ENCODE measurements around the gene PCGF3.
"Not testable (repeated sequence)": the region's sequence is repeated elsewhere in the genome, so short reads cannot be mapped to it uniquely, and the experiment has no call there.

Gene PCGF3

DNA sequence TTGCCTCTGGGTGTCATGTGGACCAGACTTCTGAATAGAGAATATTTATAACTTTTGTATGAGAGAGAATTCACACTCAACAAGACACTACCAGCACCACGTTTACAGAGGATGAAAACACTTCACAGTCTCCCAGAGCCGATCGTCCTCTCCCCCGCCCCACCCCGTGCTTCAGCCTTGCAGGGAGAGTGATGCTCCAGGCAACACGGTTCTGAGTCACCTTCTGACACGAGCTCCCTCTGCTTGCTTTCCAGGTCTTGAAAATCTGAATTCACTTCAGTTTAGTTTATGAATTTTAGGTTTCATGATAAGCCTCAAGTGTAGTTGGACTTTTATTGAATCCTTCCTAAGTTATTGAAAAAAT, 60.5 kb downstream of the PCGF3 start:
- DNase-seq, result no peak

DNA sequence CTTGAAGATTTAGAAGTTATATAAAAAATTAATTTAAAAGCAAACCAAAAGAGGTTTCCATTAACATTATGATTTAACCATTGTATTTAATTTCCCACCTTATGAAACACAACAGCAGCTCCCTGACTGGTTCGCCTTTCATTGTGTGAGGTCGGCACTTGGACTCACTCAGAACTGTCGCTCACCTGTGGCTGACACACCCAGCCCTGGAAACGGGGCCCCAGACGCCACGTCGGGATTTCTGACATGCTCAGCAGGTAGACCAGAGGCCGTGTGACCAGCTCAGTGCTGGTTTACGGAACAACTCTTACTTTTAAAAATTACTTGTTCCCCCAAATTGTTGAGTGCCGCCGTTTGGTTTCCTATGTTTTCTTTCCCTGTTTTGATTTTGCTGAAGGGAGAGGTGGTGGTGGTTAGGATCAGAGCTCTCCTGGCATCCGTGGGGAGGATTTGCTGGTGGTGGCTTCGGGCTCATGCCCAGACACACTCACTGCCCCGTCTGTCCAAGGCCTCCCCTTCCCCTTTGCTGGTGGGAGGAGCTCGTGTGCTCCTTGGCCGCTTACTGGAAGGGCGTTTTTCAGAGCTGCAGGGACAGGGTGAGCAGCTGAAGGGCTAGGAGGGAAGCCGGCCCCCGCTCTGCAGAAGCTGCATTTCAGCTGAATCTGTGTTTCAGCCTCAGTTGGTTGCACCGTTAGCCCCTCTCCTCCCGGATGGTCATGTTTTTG, 61.1 kb downstream of the PCGF3 start:
- no peak for DNase-seq

DNA sequence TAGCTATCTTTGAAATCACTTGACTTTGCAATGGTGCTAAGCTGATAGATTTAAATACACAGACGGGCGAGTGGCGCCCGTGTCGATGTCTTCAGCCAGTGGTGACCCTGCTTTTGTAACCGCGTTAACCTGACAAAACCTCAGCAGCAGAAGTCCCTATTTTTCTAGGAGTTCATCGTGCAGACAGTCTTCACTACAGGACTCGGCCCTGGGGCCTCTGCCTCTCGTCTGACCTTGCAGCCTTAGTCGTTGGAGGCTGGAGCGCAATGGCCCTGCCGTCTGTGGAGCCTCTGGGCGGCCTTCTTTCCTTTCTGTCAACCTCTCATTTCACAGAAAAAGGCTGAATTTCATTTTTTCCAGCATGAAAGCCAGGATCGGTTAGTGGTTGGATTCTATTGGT, 62.4 kb downstream of the PCGF3 start:
- DNase-seq, result no peak

GRCh38 chr4:768995-769394, 63.4 kb downstream of the PCGF3 start:
- DNase-seq, result no peak

GRCh38 chr4:769511-769910, 63.9 kb downstream of the PCGF3 start:
- no peak for DNase-seq

- DNase-seq, result no peak
Observed at GRCh38 chr4:770022-770421, 64.4 kb downstream of the PCGF3 start.

GRCh38 chr4:771464-771863, 65.8 kb downstream of the PCGF3 start:
- no peak for DNase-seq

DNA sequence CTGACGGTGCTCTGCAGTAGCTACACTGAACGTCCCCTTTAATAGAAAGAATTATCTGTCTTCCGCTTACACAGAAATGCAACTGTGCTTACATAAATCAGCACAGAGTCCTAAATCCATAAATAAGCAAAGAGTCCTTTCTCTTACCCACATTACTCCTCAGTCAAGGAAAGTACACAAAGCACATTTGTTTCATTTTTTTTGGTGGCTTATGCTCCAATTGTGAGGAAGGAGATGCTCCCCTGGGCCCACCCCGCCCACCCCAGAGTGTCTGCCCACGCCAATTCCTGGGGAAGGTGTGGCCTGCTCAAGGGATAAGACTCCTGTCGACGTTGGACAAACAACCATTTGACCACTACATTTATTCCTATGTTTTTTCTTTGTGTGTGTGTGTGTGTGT, 66.5 kb downstream of the PCGF3 start:
- no peak for DNase-seq

DNA sequence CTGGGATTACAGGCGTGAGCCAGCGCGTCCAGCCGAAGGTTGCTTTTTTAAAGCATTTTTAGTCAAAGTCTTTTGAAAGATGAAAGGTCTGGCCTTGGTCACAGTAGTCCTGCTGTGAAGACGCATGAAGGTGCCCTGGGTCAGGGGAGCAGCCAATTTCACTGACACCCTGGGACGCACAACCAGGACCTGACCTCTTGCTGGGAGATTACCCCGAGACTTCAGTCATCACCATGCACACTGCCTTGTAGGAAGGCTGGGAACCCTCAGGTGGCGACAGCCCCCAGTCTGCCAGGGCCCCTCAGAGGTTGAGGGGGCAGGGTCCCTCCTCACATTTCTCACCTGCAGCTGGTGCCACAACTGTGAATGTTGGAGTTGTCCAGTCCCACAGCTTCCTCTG, 67.1 kb downstream of the PCGF3 start:
- DNase-seq, result no peak

DNA sequence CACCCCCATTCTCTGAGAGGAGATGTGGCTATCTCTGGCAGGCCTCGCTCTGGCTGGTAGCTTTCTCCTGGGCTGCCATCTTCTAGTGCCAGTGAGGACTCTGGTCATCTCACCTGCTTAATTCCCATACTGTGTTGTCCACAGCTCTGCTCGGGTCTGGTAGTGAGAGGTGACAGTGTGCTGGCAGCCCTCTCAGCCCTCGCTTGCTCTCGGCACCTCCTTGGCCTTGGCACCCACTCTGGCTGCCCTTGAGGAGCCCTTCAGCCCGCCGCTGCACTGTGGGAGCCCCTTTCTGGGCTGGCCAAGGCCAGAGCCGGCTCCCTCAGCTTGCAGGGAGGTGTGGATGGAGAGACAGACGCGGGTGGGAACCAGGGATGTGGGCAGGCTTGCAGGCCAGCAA, 67.6 kb downstream of the PCGF3 start:
- DNase-seq, result no peak

GRCh38 chr4:774419-775092, 68.9 kb downstream of the PCGF3 start:
- not testable (repeated sequence) for DNase-seq

DNA sequence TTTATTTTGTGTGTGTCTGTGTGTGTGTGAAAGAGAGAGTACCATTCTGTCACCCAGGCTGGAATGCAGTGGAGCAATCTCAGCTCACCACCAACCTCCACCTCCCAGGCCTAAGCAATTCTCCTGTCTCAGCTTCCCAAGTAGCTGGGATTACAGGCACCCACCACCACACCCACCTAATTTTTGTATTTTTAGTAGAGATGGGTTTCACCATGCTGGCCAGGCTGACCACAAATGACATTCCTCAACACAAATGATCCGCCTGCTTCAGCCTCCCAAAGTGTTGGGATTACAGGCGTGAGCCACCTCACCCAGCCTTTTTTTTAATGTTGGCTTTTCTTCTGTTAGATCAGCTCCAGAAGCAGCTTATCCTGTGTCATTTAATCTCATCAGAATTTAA, 69.9 kb downstream of the PCGF3 start:
- not testable (repeated sequence) for DNase-seq

DNA sequence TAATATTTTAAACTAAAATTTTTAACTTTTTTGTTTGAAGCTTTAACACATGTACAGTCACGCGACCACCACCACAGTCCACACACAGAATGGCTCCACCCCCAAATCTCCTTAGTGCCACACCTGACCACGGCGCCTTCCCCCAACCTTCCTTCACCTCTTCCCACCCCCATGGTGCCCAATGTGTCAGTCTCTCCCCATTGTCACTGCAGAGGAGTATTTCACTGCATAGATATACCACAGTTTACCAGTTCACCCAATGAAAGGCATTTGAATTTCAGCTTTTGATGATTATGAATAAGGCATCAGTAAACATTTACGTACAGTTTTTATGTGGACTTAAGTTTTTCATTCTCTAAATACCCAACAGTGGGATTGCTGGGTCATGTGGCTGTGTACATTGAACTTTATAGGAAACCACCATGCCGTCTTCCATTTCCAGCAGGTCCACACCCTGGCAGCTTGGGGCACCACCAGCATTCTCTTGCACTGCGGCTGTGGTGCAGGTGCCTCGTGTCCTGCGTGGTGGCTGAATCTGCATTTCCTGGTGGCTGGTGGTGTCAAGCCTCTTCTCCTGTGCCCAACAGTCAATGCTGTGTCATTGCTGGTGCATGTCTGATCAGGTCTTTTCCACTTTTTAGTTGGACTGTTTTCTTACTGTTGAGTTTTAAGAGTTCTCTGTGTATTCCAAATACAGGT, 71.3 kb downstream of the PCGF3 start:
- no peak for DNase-seq

DNA sequence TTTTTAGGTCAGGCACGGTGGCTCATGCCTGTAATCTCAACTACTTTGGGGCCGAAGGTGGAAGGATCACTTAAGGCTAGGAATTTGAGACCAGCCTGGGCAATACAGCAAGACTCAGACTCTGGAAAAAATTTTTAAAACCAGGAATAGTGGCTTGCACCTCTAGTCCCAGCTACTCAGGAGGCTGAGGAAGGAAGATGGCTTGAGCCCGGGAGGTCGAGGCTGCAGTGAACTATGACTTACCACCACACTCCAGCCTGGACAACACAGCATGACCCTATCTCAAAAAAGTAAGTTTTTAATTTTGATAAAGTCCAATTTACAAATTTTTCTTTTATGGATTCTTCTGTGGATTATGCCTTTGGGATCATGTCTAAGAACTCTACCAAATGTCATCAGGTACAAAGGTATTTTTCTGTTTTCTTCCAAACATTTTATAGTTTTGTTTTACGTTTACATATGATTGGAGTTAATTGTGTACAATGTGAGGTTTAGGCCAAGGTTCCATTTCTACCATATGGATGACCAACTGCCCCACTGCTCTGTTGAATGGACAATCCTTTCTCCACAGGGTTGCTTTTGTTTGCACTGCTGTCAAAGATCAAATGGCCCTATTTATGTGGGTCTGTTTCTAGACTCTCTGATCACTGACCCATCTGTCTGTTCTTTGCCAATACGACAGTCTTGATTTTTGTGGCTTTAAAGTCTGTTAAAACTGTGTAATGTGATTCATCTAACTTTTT, 72.1 kb downstream of the PCGF3 start:
- no peak for DNase-seq

DNA sequence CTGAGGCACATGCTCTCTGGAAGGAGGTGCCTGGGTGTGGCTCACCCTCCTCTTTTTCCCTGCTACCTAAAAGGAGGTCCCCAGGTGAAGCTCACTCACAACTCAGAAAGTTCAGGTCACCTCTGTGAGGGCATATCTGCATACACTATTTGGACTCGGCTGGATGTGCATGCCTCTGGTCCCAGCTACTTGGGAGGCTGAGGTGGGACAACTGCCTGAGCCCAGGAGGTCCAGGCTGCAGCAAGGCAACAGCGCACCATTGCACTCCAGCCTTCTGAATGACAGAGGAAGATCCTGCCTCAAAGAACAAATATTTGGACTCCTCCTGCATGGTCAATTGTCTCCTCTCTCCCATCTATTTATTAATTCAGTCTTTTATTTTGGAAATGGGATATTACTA, 73.9 kb downstream of the PCGF3 start:
- no peak for DNase-seq

- DNase-seq, result not testable (repeated sequence)
Observed at GRCh38 chr4:780255-780654, 74.6 kb downstream of the PCGF3 start.

DNA sequence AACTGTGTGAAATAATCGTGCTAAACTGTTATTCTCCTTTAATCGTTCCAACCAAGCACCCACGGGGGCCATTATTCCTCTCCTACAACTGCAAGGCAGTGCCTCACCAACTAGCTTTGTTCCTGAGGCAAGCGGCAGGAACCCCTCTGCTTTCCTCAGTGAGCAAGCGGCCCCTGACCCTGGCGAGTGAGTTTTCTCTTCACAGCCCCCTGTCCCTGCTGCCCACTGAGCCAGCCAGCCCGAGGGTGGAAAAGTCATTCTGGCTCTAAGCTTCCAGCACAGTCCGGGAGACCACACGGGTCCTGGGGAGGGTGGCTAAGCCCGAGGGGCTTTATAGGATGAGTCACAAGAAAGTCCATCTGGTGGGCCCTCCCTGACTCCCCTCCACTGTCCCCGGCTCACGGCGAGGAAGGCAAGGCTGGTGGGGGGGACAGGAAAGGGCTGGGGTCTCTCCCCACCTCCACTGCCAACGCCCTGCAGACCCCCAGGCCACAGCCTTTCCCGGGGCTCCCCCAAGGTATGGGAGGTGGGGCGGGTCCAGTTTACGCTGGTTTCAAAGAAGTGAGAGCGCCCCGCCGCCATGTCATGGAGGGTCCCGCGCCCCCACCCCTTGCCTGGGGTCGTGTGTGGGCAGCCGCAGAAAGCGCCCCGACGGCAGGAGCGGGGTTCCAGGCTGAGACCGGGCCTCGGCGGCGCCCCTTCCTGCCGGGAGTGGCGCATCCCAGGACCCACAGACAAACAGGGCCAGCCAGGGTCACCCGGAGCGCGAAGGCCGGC, 75.3 kb downstream of the PCGF3 start:
- no peak for DNase-seq

DNA sequence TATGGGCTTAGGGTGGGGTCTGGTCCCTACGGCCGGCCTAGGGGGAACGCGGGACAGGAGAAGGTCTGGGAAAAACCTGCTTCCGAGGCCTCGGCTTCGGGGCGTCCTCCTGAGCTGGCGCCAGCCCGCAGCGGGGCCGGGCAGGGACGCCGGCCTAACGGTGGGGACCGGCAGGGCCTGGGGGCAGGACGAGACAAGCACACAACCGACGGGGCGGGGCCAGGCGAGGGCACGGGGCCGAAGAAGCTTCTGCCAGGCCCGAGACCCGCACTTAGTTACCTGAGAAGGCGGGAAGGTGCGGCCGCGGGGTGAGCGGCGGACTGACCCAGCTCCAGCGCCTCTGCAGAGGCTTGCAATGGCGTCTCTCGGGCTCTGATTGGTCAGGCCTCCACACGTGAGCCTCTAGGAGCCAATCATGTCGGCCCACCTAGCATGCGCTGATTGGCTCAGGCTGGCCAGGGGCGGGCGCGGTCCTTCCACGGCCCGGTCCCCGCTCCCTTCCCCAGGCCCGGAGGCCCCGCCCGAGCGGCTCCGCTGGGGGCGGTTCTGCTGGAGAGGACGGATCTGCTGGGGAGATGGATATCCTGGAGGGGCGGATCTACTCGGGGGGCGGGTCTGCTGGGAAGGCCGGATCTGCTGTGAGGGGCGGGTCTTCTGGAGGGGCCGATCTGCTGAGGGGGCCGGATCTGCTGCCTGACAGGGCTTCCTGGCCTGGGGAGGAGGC, 76.0 kb downstream of the PCGF3 start:
- peak; percentile 100 for DNase-seq

- no peak for DNase-seq
Observed at GRCh38 chr4:784401-785331, 79.0 kb downstream of the PCGF3 start.

DNA sequence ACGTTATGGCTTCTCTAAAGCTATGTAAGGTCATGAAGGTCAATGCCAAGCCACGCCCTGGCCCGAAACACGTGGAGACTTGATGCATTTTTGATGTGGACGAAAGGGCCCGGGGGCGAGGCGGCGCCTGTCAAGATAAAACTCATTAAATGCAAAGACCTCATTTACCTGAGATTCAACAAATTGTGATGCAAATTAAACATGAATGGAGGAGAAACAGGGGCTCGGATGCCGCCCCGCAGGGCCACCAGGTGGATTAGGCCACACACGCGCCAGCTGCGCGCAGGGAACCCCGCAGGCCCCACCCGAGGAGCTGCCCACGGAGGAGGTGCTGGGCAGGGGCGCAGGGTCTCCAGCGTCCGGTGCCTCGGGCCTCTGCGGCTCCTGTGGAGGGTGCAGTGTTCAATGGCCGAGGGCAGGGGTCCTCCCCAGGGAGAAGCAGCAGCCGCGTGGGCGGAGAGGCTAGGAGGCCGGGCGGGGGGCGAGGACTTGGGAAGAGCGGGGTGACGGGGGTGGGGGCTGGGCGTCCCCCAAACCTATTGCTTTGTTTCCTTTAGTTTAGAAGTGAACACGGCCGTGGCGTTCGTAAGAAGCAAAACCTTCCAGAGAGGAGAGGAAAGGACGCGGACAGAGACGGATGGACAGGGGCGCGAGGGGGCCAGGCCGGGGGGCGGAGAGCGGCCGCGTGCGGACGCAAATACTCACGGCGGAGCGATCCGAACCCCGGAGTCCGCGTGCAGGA, 79.9 kb downstream of the PCGF3 start:
- peak; percentile 61 for DNase-seq
